Heart left ventricle (tissue), 13 donors: ENCODE data around the gene RPL39L.

Source experiments
- CTCF ChIP-seq, 12 donors: fragments of 200-600 bp; sonication (generic) in 4 of 12; IDR thresholded peaks; one replicate each; pipeline versions ENCODE4 v1.5.0 to v1.8.0; 2018 to 2022; ENCODE audit warnings: antibody characterized with exemption in 12 of 12, mild to moderate bottlenecking in 5 of 12
- POLR2A ChIP-seq, 2 donors: fragments of 450-650 bp; IDR thresholded peaks; one replicate each; pipeline ENCODE4 v1.6.1; 2017; ENCODE audit warnings: antibody characterized with exemption in 2 of 2, mild to moderate bottlenecking in 2 of 2, moderate library complexity in 2 of 2
- donor health status: ischemic (EF 13 %, LVEDD 7.1; RV severe dilation, severe dysfunction).
- donor health status: DM: no; HTN: yes; CAD: no.
- donor health status: DM: no; HTN: no; CAD: no.
- donor health status: ischemic (EF 25% LVEDD 6.9; RV normal size, moderate dysfunction).
- donor health status: ischemic (EF 25% LVEDD 5.7; RV mildly dilated, moderate dysfunction).
- donor health status: ischemic (EF 35%, LVEDD 5.7; RV mildly dilated, moderate dysfunction).
- donor health status: nonischemic (EF 11% LVEDD 7.7; RV severe dilation, severe dysfunction).
- donor health status: DM: yes; HTN: yes; CAD: no.
- donor health status: PGD.
- donor health status: ischemic (EF 29% LVEDD 5.4; RV normal size, mild dysfunction).
- donor health status: nonischemic (EF 23%, LVEDD 6.1; RV moderate dilation, normal function).

GRCh38 chr3:187146389-187146788 lies 7.1 kb upstream of the RPL39L start:
- TF ChIP-seq POLR2A (IDR thresholded peaks at IDR 0.05) (no peak), CTCF (IDR thresholded peaks at IDR 0.05) (no peak)
